ENCODE results near the gene PRDM15.

The PRDM15 gene

GRCh38 chr21:41917531-41917930 is 38.4 kb upstream of the PRDM15 start:
- Histone ChIP-seq H3K9me3 (ENCODE audit: control insufficient read depth, insufficient read depth, low read length) (no peaks in the 10 kb centered on the region), H3K9ac (ENCODE audit: low read depth, low read length) (no peak overlapping the region), H3K4me1 (ENCODE audit: insufficient read depth, low read length) (no peaks in the 10 kb centered on the region), H3K36me3 (ENCODE audit: insufficient read depth, low read length) (no peaks in the 10 kb centered on the region; the same call in 1 of the 2 replicates)

DNA sequence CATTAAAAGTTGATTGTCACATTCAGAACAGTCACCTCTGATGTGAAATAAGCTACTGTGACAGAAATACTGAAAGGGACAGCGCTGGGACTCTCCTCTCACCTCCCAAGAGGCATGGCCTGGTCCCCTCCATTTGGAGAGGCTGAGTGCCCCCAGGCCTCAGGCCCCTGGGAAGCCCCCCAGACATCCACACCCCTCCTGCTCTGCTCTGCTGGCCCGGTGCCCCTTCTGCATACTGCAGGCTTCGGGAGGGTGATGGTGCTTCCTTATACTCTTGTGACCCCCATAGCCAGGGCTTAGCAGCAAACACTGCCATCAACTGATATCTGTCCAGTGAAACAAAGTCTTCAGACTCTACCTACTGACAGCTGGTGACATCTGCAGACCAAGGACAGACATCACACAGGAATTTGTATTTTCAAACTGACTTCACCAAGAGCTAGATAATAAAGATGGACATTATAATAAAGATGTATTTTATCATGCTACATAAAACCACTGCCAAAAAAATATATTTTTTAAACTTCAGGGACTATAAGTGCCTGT is 37.8 kb upstream of the PRDM15 start:
- no peaks in the 10 kb centered on the region; the same call in 1 of the 2 replicates for H3K36me3 ChIP-seq (ENCODE audit: insufficient read depth, low read length)
- H3K4me1 ChIP-seq (ENCODE audit: insufficient read depth, low read length) = no peaks in the 10 kb centered on the region
- no peak overlapping the region for H3K9ac ChIP-seq (ENCODE audit: low read depth, low read length)
- H3K9me3 ChIP-seq (ENCODE audit: control insufficient read depth, insufficient read depth, low read length) = no peaks in the 10 kb centered on the region

DNA sequence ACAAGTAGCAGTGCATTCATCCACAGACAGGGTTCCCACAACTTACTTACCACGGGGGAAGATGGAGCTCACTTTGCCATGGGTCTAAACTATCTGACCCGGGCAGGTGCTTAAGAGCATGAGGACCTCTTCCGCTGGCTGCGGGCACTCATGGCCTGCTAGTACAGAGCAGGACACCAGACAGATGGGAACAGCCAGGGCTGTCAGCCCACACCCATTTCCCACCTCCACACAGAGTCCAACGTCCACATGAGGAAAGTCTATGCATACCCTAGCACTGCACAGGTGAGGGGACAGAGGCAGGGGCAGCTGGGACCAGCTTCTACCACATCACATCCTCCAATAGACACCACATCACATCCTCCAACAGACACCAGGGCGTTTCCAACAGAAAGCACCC is 35.8 kb upstream of the PRDM15 start:
- H3K9me3 ChIP-seq (ENCODE audit: control insufficient read depth, insufficient read depth, low read length) = no peaks in the 10 kb centered on the region
- no peaks in the 10 kb centered on the region; the same call in 1 of the 2 replicates for H3K36me3 ChIP-seq (ENCODE audit: insufficient read depth, low read length)
- H3K4me1 ChIP-seq (ENCODE audit: insufficient read depth, low read length) = no peaks in the 10 kb centered on the region
- H3K9ac ChIP-seq (ENCODE audit: low read depth, low read length) = no peak overlapping the region

- Histone ChIP-seq H3K36me3 (ENCODE audit: insufficient read depth, low read length) (no peaks in the 10 kb centered on the region; the same call in 1 of the 2 replicates), H3K4me1 (ENCODE audit: insufficient read depth, low read length) (no peaks in the 10 kb centered on the region), H3K9me3 (ENCODE audit: control insufficient read depth, insufficient read depth, low read length) (no peaks in the 10 kb centered on the region), H3K9ac (ENCODE audit: low read depth, low read length) (no peak overlapping the region)
Measured at GRCh38 chr21:41914358-41914757, 35.2 kb upstream of the PRDM15 start.

GRCh38 chr21:41913230-41913629 is 34.1 kb upstream of the PRDM15 start:
- no peaks in the 10 kb centered on the region for H3K4me1 ChIP-seq (ENCODE audit: insufficient read depth, low read length)
- no peak overlapping the region for H3K9ac ChIP-seq (ENCODE audit: low read depth, low read length)
- H3K9me3 ChIP-seq (ENCODE audit: control insufficient read depth, insufficient read depth, low read length) = no peaks in the 10 kb centered on the region
- H3K36me3 ChIP-seq (ENCODE audit: insufficient read depth, low read length) = no peaks in the 10 kb centered on the region; the same call in 1 of the 2 replicates

DNA sequence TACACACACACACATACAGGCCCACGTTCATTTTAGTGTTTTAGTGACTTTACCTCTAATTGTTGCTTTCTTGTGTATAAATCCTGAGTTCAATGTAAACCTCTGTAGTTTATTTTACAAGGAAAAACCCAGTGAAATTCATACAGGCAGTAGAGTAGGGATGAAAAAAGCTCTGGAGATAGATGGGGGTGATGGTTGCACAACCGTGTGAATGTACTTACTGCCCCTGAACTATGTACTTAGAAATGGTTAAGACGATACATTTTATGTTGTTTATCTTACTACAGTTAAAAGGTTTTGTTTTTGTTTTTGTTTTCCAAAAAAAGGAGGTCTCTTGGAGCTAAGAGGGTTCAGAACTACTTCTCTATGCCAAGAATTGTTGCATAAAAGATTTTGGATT is 29.7 kb upstream of the PRDM15 start:
- H3K36me3 ChIP-seq (ENCODE audit: insufficient read depth, low read length) = no peaks in the 10 kb centered on the region
- H3K9ac ChIP-seq (ENCODE audit: low read depth, low read length) = no peak overlapping the region
- H3K4me1 ChIP-seq (ENCODE audit: insufficient read depth, low read length) = no peaks in the 10 kb centered on the region
- no peaks in the 10 kb centered on the region for H3K9me3 ChIP-seq (ENCODE audit: control insufficient read depth, insufficient read depth, low read length)

- Histone ChIP-seq H3K9ac (ENCODE audit: low read depth, low read length) (no peak overlapping the region), H3K9me3 (ENCODE audit: control insufficient read depth, insufficient read depth, low read length) (no peaks in the 10 kb centered on the region), H3K4me1 (ENCODE audit: insufficient read depth, low read length) (no peaks in the 10 kb centered on the region), H3K36me3 (ENCODE audit: insufficient read depth, low read length) (no peaks in the 10 kb centered on the region)
Measured at GRCh38 chr21:41907496-41908258, 28.5 kb upstream of the PRDM15 start.

- Histone ChIP-seq H3K4me1 (ENCODE audit: insufficient read depth, low read length) (no peaks in the 10 kb centered on the region), H3K9me3 (ENCODE audit: control insufficient read depth, insufficient read depth, low read length) (no peaks in the 10 kb centered on the region), H3K9ac (ENCODE audit: low read depth, low read length) (no peak overlapping the region), H3K36me3 (ENCODE audit: insufficient read depth, low read length) (no peaks in the 10 kb centered on the region)
Measured at GRCh38 chr21:41906770-41907169, 27.6 kb upstream of the PRDM15 start.

- Histone ChIP-seq H3K9me3 (ENCODE audit: control insufficient read depth, insufficient read depth, low read length) (no peaks in the 10 kb centered on the region), H3K9ac (ENCODE audit: low read depth, low read length) (no peak overlapping the region), H3K36me3 (ENCODE audit: insufficient read depth, low read length) (no peaks in the 10 kb centered on the region; the same call in 1 of the 2 replicates), H3K4me1 (ENCODE audit: insufficient read depth, low read length) (no peaks in the 10 kb centered on the region)
Measured at GRCh38 chr21:41903559-41904351, 24.6 kb upstream of the PRDM15 start.

GRCh38 chr21:41902946-41903345 is 23.8 kb upstream of the PRDM15 start:
- Histone ChIP-seq H3K9ac (ENCODE audit: low read depth, low read length) (no peak overlapping the region), H3K9me3 (ENCODE audit: control insufficient read depth, insufficient read depth, low read length) (no peaks in the 10 kb centered on the region), H3K36me3 (ENCODE audit: insufficient read depth, low read length) (no peaks in the 10 kb centered on the region; the same call in 1 of the 2 replicates), H3K4me1 (ENCODE audit: insufficient read depth, low read length) (peaks cover 3% of the 10 kb centered on the region; the same call in 1 of the 2 replicates)

GRCh38 chr21:41901782-41902181 is 22.6 kb upstream of the PRDM15 start:
- H3K9me3 ChIP-seq (ENCODE audit: control insufficient read depth, insufficient read depth, low read length) = no peaks in the 10 kb centered on the region
- H3K9ac ChIP-seq (ENCODE audit: low read depth, low read length) = no peak overlapping the region

GRCh38 chr21:41901099-41901498 is 22.0 kb upstream of the PRDM15 start:
- peaks cover 18% of the 10 kb centered on the region for H3K4me1 ChIP-seq (ENCODE audit: insufficient read depth, low read length)
- no peaks in the 10 kb centered on the region; the same call in 1 of the 2 replicates for H3K36me3 ChIP-seq (ENCODE audit: insufficient read depth, low read length)
- no peaks in the 10 kb centered on the region for H3K9me3 ChIP-seq (ENCODE audit: control insufficient read depth, insufficient read depth, low read length)
- H3K9ac ChIP-seq (ENCODE audit: low read depth, low read length) = no peak overlapping the region

More at GRCh38 chr21:41901782-41902181, 22.6 kb upstream of the PRDM15 start:
- Histone ChIP-seq H3K36me3 (ENCODE audit: insufficient read depth, low read length) (no peaks in the 10 kb centered on the region; the same call in 1 of the 2 replicates), H3K4me1 (ENCODE audit: insufficient read depth, low read length) (peaks cover 12% of the 10 kb centered on the region)

- H3K9me3 ChIP-seq (ENCODE audit: control insufficient read depth, insufficient read depth, low read length) = no peaks in the 10 kb centered on the region
- peaks cover 23% of the 10 kb centered on the region for H3K4me1 ChIP-seq (ENCODE audit: insufficient read depth, low read length)
- no peaks in the 10 kb centered on the region; the same call in 1 of the 2 replicates for H3K36me3 ChIP-seq (ENCODE audit: insufficient read depth, low read length)
- H3K9ac ChIP-seq (ENCODE audit: low read depth, low read length) = no peak overlapping the region
Measured at GRCh38 chr21:41900401-41900800, 21.3 kb upstream of the PRDM15 start.

DNA sequence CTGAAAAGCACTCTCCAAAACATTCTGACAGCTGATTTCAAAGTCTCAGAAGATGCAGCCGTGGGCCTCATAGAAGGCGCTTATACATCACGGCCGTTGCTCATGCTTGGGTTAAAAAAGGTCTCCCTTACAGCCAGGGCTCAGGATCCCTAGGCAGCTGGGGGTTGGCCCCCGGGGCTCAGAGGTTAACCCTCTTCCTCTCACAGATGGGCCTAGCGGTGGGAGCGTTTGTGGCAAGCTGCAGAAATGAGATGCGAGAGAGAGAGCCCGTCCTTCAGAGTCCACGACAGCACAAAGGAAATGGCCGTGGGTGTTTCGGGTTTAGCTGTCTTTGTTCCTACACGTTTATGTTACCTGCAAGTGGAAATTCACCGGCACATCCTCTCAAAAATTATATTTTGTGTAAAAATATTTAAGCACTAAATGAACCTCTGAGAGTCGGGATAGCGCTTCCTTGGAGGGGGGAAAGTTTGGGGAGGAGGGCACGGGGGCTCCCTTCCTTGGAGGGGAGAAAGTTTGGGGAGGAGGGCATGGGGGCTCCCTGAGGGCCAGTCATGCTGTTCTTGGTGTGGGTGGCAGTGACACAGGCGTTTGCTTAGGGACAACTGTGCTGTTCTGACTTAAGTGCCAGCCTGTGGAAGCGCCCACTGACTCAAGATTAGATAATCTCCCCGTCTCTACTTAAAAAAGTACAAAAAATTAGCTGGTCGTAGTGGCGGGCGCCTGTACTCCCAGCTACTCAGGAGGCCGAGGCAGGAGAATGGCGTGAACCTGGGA is 20.5 kb upstream of the PRDM15 start:
- Histone ChIP-seq H3K4me1 (ENCODE audit: insufficient read depth, low read length) (peaks cover 23% of the 10 kb centered on the region), H3K9ac (ENCODE audit: low read depth, low read length) (no peak overlapping the region), H3K36me3 (ENCODE audit: insufficient read depth, low read length) (no peaks in the 10 kb centered on the region; the same call in 1 of the 2 replicates), H3K9me3 (ENCODE audit: control insufficient read depth, insufficient read depth, low read length) (no peaks in the 10 kb centered on the region)

All from ES-I3 (cell line).